ENCODE data around the gene KRTAP4-1.

DNA sequence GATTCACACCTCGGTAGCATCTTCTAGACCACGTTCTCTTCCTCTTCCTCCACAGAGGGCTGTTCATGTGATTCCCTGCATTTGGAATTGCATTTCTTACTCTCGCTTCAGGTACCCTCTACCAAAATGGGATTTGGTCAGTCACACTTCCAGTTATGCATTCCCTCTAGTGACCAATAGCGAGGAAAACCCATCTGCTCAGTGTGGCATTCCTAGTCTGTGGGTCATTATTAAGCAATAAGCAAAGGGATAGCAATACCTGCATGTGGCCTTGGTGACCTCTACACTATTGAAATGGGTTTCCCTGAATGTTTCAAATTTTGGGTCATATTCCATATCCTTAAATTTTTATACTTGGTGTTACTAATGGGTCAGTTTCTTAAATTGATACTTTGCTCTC, 34.7 kb downstream of the KRTAP4-1 start:
- no peak for TF ChIP-seq FOXK2 (IDR thresholded peaks at IDR 0.05)
- no peak for TF ChIP-seq L3MBTL2 (conservative IDR thresholded peaks at IDR 0.05)
- TF ChIP-seq SUZ12 (IDR thresholded peaks at IDR 0.05) = no peak
- TF ChIP-seq FOXM1 (IDR thresholded peaks at IDR 0.05; ENCODE audit: borderline replicate concordance) = no peak
- TF ChIP-seq NFRKB (IDR thresholded peaks at IDR 0.05) = no peak
- TF ChIP-seq TARDBP (IDR thresholded peaks at IDR 0.05) = no peak
- TF ChIP-seq SP1 (IDR thresholded peaks at IDR 0.05) = no peak
- no peak for TF ChIP-seq HDGF (IDR thresholded peaks at IDR 0.05; ENCODE audit: borderline replicate concordance)
- no peak for TF ChIP-seq ELF4 (IDR thresholded peaks at IDR 0.05)
- no peak for TF ChIP-seq BHLHE40 (IDR thresholded peaks at IDR 0.05; ENCODE audit: borderline replicate concordance)
- TF ChIP-seq, protein P1, sequence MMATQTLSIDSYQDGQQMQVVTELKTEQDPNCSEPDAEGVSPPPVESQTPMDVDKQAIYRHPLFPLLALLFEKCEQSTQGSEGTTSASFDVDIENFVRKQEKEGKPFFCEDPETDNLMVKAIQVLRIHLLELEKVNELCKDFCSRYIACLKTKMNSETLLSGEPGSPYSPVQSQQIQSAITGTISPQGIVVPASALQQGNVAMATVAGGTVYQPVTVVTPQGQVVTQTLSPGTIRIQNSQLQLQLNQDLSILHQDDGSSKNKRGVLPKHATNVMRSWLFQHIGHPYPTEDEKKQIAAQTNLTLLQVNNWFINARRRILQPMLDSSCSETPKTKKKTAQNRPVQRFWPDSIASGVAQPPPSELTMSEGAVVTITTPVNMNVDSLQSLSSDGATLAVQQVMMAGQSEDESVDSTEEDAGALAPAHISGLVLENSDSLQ (IDR thresholded peaks at IDR 0.05) = no peak

Data from HEK293T (cell line).